Measurements from ENCODE around the gene CD81.

The CD81 gene

GRCh38 chr11:2432171-2432621 is 55.1 kb downstream of the CD81 start:
- Histone ChIP-seq H3K4me2 (no peak overlapping the region; the same call in 1 of the 2 replicates), H3K36me3 (no peaks in the 10 kb centered on the region), H3K9ac (no peak overlapping the region), H3K4me1 (peaks cover 5% of the 10 kb centered on the region; the same call in 1 of the 2 replicates), H4K20me1 (no peaks in the 10 kb centered on the region), H3K27me3 (no peaks in the 10 kb centered on the region), H3K9me3 (no peaks in the 10 kb centered on the region), H3K27ac (0 out of 2 replicates have a peak overlapping the region, but pooled peaks have one; percentile 22), H3K4me3 (no peak overlapping the region)
- TF ChIP-seq Cebpa-rat (IDR thresholded peaks at IDR 0.05) = no peak

DNA sequence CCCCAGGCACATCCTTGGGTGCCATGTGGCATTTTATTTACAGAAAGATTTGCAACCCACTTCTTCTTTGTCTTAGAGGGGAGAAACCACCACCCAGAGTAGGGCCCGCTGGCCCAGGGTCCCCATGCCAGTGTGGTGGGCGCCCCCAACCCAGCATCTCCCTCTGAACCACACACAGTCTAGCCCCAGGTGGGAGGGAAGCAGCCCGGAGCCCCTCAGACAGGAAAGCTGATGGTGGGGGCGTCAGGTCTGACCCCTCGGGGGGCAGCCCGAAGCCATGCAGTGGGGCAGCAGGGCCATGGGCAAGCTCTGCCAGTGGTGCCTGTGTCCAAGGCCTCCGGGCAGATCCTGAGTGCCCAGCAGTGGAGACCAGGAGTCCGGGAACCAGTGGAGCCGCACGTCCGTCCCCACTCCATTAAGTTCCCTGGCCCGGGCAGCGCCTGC is 55.5 kb downstream of the CD81 start:
- Histone ChIP-seq H3K27ac (0 out of 2 replicates have a peak overlapping the region, but pooled peaks have one; percentile 22), H3K9me3 (no peaks in the 10 kb centered on the region), H3K4me3 (no peak overlapping the region), H3K36me3 (no peaks in the 10 kb centered on the region), H4K20me1 (no peaks in the 10 kb centered on the region), H3K27me3 (no peaks in the 10 kb centered on the region), H3K9ac (no peak overlapping the region), H3K4me1 (peaks cover 5% of the 10 kb centered on the region; the same call in 1 of the 2 replicates), H3K4me2 (no peak overlapping the region)
- no peak for TF ChIP-seq Cebpa-rat (IDR thresholded peaks at IDR 0.05)

DNA sequence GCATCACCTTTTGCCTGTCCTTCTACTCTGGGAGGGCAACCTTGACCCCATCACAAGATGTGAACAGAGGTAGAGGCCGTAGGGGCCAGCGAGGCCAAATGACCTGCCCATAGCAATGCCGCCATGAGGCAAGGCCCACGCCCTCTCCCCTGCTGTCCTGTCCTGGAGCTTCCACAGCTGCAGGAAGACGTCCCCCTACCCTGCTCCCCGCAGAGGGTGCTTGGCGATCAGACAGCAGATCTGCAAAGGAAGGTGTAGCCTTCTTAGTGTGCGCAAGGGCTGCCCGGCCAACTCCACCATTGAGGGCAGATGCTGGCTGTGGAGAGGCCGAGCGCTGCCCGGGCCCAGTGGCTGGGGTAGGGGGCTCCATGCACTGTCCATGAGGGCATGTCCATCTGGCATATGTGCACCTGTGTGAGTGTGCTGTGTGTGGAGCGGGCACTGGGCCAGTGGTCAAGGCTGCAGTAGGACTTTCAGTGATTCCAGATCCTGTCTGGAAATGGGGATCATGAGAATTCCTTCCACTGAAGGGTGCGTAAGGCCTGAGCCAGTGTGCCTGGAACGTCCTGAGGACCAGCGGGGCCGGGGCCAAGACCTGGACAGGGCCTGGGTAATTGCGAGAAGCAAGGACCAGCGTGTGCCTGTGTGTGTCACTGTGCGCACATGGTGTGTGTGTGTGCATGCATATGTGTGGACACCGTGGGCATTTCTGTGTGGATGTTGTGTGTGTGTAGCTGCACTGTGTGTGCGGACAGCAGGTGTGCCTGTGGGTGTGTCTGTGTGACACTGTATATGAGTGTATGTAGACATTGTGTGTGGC is 56.2 kb downstream of the CD81 start:
- Histone ChIP-seq H3K27me3 (no peaks in the 10 kb centered on the region), H3K4me3 (no peak overlapping the region), H3K27ac (no peak overlapping the region), H3K9me3 (no peaks in the 10 kb centered on the region), H3K4me2 (no peak overlapping the region), H3K9ac (no peak overlapping the region), H3K36me3 (no peaks in the 10 kb centered on the region), H4K20me1 (no peaks in the 10 kb centered on the region), H3K4me1 (peaks cover 5% of the 10 kb centered on the region; the same call in 1 of the 2 replicates)
- TF ChIP-seq Cebpa-rat (IDR thresholded peaks at IDR 0.05) = no peak

DNA sequence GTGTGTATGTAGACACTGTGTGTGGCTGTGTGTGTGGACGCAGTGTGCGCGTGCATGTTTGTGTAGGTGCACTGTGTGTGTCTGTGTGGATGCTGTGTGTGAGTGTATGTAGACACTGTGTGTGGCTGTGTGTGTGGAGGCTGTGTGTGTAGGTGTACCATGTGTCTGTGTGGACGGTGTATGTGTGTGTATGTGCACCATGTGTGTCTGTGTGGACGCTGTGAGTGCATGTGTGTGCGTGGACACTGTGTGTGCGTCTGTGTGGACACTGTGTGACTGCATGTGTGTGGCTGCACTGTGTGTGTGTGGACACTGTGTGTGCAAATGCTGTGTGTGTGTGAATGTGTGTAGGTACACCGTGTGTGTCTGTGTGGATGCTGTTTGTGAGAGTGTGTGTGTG is 56.9 kb downstream of the CD81 start:
- Histone ChIP-seq H3K4me2 (no peak overlapping the region), H3K27ac (no peak overlapping the region), H3K27me3 (no peaks in the 10 kb centered on the region), H3K36me3 (no peaks in the 10 kb centered on the region), H4K20me1 (no peaks in the 10 kb centered on the region), H3K9ac (no peak overlapping the region), H3K4me1 (peaks cover 5% of the 10 kb centered on the region; the same call in 1 of the 2 replicates), H3K9me3 (no peaks in the 10 kb centered on the region), H3K4me3 (no peak overlapping the region)
- TF ChIP-seq Cebpa-rat (IDR thresholded peaks at IDR 0.05) = no peak

- no peak overlapping the region for H3K27ac ChIP-seq
- no peak overlapping the region for H3K4me2 ChIP-seq
- H3K9me3 ChIP-seq = no peaks in the 10 kb centered on the region
- no peak for TF ChIP-seq Cebpa-rat (IDR thresholded peaks at IDR 0.05)
- no peaks in the 10 kb centered on the region for H4K20me1 ChIP-seq
- no peaks in the 10 kb centered on the region for H3K36me3 ChIP-seq
- H3K9ac ChIP-seq = no peak overlapping the region
- H3K4me3 ChIP-seq = no peak overlapping the region
- H3K27me3 ChIP-seq = no peaks in the 10 kb centered on the region
- H3K4me1 ChIP-seq = peaks cover 5% of the 10 kb centered on the region; the same call in 1 of the 2 replicates
Measured at GRCh38 chr11:2434506-2435255, 57.6 kb downstream of the CD81 start.

- TF ChIP-seq Cebpa-rat (IDR thresholded peaks at IDR 0.05) = no peak
- Histone ChIP-seq H3K27ac (no peak overlapping the region), H3K4me2 (no peak overlapping the region), H3K9me3 (no peaks in the 10 kb centered on the region), H3K4me1 (peaks cover 5% of the 10 kb centered on the region; the same call in 1 of the 2 replicates), H3K4me3 (no peak overlapping the region), H4K20me1 (no peaks in the 10 kb centered on the region), H3K36me3 (no peaks in the 10 kb centered on the region), H3K27me3 (no peaks in the 10 kb centered on the region), H3K9ac (no peak overlapping the region)
Measured at GRCh38 chr11:2435288-2436012, 58.3 kb downstream of the CD81 start.

- no peak for TF ChIP-seq Cebpa-rat (IDR thresholded peaks at IDR 0.05)
- Histone ChIP-seq H3K9me3 (no peaks in the 10 kb centered on the region), H3K9ac (no peak overlapping the region), H3K27me3 (no peaks in the 10 kb centered on the region), H4K20me1 (no peaks in the 10 kb centered on the region), H3K36me3 (no peaks in the 10 kb centered on the region), H3K4me2 (no peak overlapping the region), H3K4me1 (peaks cover 5% of the 10 kb centered on the region; the same call in 1 of the 2 replicates), H3K4me3 (no peak overlapping the region), H3K27ac (no peak overlapping the region)
Measured at GRCh38 chr11:2436013-2436520, 59.0 kb downstream of the CD81 start.

DNA sequence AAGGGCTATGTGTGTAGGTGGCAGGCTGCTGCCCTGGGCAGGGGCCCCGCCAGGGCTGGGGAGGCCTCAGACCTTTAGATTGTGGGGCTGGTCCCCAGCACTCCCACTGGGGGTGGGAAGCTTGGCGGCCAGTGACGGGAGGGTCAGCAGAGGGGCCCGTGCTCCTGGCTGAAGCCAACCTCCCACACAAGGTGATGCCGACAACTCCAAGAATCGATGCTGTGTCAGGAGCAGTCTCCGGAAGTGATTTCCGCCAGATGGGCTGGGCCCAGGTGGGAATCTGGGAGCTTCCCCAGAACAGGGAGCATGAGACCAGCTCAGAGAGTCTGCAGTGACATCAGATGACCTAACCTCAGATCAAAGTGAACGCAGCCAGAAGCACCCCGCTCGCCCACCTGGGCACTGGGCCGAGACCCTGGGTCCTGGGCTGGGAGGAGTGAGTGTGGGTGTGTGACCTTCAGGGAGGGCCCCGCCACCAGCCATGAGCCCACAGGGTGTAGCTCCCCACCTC is 59.5 kb downstream of the CD81 start:
- no peaks in the 10 kb centered on the region for H3K36me3 ChIP-seq
- H3K4me1 ChIP-seq = peaks cover 5% of the 10 kb centered on the region; the same call in 1 of the 2 replicates
- H3K4me3 ChIP-seq = no peak overlapping the region
- H3K27ac ChIP-seq = no peak overlapping the region
- H3K9me3 ChIP-seq = no peaks in the 10 kb centered on the region
- H3K27me3 ChIP-seq = no peaks in the 10 kb centered on the region
- H3K9ac ChIP-seq = no peak overlapping the region
- no peaks in the 10 kb centered on the region for H4K20me1 ChIP-seq
- H3K4me2 ChIP-seq = no peak overlapping the region
- no peak for TF ChIP-seq Cebpa-rat (IDR thresholded peaks at IDR 0.05)

GRCh38 chr11:2437516-2437915 is 60.4 kb downstream of the CD81 start:
- Histone ChIP-seq H3K9ac (no peak overlapping the region), H3K9me3 (no peaks in the 10 kb centered on the region), H3K36me3 (no peaks in the 10 kb centered on the region), H4K20me1 (no peaks in the 10 kb centered on the region), H3K4me3 (no peak overlapping the region), H3K4me1 (no peaks in the 10 kb centered on the region), H3K4me2 (no peak overlapping the region), H3K27ac (no peak overlapping the region), H3K27me3 (peaks cover under 1% of the 10 kb centered on the region; the same call in 1 of the 2 replicates)
- TF ChIP-seq Cebpa-rat (IDR thresholded peaks at IDR 0.05) = no peak
